Globus pallidus (tissue), 1 donor: ENCODE measurements around the gene OXA1L.
"Not testable (repeated sequence)": the region's sequence is repeated elsewhere in the genome, so short reads cannot be mapped to it uniquely, and the experiment has no call there.

ENCODE experiments used
- DNase-seq: peaks from one replicate; pipeline ENCODE4 v3.0.0-alpha.2; 2015; ENCODE audit warnings: low spot score

OXA1L gene

DNA sequence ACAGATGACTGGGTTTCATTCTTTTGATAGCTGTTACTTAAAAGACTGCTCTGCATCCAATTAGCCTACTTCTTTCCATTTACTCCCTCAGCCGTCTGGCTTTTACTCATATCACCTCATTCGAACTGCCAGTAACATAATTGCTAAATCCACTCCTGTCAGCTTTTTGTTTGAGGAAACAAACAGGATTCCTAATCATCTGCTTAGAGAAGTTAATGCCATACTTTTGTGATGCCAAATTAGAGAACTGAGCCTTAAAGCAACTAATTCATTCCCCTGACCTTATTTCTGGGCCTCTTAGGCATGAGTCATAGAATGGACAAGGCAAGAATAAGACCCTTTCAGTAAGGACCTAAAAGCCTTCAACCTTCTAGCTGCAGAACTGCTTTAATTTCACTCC lies 2.9 kb downstream of the OXA1L start:
- no peak for DNase-seq

DNA sequence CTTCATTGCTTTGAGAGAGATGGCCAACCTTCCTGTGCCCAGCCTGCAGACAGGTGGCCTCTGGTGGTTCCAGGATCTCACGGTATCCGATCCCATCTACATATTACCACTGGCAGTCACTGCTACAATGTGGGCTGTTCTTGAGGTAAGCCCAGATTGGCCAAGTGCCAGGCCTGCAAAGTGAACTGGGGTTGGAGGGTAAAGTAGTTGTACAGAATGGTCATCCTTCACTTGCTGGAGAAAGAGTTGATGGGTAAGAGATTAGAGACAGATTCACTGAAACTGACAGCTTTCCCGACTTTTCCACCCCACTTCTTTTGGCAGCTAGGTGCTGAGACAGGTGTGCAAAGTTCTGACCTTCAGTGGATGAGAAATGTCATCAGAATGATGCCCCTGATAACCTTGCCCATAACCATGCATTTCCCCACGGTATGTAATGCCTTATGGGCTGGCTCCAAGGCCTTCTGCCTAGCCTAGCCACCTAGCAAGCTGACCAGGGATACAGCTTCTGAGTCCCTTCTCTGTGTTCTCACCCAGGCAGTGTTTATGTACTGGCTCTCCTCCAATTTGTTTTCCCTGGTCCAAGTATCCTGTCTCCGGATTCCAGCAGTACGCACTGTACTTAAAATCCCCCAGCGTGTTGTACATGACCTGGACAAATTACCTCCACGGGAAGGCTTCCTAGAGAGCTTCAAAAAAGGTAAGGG lies 4.1 kb downstream of the OXA1L start:
- no peak for DNase-seq

DNA sequence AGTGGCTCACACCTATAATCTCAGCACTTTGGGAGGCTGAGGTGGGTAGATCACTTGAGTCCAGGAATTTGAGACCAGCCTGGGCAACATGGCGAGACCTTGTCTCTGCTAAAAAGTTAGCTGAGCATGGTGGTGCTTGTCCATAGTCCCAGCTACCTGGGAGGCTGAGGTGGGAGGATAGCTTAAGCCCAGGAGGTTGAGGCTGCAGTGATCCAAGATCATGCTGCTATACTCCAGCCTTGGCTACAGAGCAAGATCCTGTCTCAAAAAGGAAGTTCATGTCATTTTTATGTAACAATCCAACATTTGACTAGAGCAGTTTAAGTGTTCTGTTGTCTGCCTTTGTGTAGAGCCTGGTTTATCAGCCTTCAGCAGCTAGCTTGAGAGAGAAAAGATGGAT lies 6.2 kb downstream of the OXA1L start:
- DNase-seq = no peak

DNA sequence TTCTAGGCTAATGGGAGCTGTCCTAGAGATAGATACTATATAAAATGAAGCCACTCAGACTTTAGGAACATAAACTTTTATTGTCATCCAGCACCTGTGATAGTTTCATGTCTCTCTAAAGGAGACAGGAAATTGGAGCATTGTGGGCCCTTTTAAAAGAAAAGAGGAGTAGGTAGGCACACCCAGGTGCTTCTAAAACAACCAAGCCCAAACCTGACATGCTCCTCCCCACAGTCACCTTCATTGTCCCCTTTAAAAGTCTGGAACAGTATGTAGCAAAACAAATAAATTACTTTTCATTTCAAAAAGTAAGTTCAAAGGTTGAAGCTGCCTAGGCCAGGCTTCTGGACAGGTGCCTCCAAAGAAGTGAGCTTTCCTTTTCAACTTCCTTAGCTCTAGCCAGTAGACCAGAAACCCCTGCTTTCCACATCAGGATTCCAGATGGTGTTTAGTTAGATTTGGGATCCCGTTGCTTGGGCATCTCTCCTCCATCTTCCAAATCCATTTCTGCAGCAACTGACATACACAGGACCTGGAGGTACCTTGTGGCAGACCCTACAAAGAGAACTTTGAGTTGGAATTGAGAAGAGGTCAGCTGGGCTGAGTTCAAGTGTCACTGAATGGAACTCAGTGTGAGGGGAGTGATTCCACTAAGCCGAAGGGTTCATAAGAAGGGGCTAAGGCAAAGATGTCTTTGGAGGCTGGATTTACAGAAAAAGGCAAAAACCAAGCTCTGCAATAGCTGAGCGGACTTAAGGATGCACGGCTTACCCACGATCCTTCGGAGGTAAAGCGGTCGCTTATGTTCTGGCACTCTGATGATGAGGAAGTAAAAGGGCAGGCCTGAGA lies 6.9 kb downstream of the OXA1L start:
- no peak for DNase-seq

DNA sequence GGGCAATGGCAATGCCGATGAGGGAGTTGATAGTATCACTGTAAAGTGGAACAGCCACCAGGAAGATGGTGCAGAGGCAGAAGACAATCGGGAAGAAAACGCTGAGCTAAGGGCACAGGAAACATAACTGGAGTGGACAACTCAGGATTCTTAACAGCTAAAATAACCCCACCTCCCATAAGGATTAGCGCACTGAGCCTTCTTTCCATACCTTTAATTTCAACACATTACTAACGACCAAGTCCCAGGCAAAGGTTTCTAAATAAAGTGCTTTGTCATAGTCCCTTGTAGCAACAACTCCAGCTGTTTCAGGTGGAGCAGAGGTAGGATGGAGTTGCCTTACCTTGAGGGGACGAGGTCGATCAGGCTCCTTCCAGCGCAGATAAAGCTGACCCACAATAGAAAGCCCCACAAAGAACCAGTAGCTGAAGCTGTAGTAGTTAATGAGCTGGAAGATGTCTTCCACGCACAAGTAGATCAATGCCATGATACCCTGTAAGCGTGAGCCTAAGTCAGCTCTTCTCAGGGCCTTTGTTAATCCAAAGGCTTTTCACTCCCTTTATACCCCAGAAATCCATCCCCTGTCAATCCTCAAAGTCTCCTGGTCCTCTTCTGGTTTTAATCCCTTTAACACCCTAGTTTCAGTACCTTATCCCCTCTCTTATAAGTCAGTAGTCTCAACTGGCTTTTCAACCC lies 7.7 kb downstream of the OXA1L start:
- DNase-seq = no peak

DNA sequence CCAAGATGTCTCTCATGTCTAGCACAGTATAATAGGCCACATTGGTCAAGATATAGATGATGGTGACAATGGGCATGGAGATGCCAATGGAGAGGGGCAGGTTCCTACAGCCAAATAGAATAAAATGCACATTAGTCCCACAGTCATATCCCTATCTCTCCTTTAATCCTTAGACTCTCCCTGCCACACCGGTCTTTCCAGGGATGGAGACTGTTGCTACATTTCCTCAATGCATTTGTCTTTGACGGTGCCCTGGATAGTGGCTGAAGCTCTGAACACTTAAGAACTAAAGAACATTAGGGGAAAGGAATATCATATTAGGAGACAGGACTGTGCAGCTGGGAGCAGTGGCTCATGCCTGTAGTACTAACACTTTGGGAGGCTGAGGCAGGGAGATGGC lies 9.7 kb downstream of the OXA1L start:
- DNase-seq = no peak

DNA sequence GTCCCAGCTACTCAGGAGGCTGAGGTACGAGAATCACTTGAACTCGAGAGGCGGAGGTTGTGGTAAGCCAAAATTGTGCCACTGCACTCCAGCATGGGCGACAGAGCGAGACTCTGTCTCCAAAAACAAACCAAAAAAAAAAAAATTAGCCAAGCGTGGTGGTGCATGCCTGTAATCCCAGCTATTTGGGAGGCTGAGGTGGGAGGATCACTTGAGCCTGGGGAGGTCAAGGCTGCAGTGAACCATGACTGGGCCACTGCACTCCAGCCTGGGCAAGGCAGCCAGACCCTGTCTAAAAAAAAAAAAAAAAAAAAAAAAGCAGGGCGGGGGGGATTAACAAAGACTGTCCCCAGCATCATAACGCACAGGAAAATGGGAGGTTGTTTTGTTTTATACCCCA lies 10.4 kb downstream of the OXA1L start:
- not testable (repeated sequence) for DNase-seq

DNA sequence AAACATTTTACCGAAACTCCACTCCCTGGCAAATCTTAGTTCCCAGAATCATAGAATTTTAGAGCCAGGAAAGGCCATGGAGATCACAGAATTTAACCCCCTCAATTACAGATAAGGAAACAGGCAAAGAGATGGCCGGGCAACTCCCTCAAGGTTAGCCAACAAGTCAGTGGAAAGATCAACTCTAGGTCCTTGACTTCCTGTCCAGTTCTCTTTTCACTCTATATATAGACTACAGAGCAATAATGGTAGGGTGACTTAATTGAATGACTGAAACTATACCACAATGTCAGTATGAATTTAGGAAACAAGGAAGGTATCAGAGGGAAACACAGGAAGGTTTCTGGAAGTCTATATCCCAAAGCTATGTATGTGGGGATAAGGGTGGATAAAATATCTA lies 11.6 kb downstream of the OXA1L start:
- no peak for DNase-seq

DNA sequence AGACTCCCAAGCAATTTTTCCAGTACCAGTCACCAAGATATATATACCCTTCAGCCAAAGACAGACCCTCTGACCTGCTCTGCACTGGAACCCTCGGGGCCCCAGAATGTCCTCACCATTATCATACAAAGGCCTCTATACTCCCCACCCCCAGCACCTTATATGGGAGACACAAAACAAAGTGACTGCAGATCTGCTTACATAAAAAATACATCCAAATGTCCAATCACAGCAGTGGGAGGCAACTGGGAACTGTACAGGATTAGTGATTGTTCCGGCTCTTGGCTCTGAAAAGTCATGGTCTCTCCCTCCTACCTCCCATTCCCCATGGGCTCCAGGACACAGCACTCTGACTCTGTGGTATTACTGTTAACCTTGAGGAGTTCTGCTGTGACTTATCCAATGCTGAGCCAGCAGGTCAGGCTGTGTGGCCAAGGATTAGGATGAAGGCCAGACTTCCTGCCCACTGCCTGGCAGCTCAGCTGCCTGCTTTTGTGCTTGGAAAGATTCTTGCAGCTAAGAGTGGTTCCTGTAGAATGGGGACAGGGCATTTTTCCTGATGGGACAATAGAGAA lies 13.7 kb downstream of the OXA1L start:
- no peak for DNase-seq

DNA sequence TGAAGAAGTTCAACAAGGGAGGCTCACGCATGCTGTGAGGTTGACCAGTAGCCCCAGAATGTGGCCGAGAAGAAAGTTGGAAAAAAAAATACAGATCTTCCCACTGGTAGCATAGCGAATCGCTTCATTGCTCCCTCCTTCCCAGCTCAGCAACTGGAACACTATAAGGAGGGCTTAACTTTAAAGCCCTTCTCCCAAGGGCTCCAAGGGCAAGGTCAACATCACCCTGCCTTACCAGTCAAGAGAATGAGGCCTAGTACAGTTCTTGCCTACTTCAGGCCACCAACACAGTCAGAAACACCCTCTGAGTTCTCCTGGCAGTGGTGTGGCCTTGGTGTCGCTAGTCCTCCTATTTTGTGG lies 14.4 kb downstream of the OXA1L start:
- no peak for DNase-seq

DNA sequence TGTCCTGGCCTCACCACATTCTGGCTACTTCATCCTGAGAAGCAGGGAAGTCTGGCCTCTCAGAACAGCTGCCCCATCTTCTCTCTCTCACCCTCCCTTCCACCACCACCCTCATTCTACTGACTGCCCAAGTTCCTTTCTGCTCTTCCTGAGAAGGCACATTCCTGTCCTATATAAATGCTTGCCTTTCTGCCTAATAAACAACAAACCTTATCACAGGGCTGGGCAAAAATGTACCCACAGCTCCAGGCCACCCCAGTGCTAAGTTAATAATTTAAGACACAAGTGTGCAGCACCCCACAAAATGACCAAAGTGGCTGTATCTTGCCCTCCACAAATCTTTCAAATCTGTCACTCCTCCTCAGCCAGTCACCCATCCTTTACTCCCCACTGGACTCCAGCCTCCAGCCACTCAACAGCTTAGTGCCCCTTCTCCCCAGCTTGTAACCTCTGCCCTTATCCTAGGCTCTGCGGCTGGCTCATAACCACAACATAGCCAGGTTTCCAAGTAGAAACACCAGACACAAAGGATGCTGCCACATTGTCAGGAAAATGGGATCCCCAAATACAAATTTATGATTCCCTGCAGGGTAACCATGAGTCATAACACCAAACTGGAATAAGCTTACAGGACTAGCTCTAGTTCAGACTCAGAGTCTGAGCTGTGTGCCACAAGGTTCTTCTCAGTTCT lies 15.0 kb downstream of the OXA1L start:
- DNase-seq = no peak

DNA sequence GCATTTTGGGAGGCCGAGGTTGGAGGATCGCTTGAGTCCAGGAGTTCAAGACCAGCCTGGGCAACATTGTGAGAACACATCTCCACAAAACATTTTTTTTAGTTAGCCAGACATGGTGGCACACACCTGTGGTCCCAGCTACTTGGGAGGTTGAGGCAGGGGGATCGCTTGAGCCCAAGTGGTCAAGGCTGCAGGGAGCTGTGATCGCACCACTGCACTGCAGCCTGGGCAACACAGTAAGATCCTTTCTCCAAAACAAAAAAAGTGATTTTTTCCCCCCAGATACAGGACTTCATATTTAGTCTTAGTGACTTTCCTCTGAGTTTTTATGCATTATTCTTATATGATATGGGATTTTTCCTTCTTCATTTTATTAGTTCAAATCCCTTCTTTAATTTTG lies 20.2 kb downstream of the OXA1L start:
- no peak for DNase-seq

DNA sequence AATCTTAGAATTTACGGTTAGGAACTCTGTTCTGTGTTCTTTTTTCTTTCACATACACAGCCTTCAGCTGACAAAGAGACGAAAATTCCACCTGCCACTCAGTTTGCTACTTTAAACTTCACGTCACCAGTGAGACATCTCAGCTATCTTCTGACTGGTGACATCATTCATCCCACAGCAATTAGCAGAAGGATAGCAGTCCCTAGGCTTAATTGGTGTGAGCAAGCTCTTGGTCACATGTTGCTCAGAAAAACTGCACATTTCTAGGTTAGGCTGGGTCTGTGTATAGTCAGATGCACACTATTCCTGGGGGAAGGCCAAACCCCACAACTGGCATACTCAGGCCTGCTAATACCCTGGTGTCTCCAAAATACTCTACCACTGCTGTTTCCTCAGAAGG lies 24.8 kb downstream of the OXA1L start:
- DNase-seq = no peak

DNA sequence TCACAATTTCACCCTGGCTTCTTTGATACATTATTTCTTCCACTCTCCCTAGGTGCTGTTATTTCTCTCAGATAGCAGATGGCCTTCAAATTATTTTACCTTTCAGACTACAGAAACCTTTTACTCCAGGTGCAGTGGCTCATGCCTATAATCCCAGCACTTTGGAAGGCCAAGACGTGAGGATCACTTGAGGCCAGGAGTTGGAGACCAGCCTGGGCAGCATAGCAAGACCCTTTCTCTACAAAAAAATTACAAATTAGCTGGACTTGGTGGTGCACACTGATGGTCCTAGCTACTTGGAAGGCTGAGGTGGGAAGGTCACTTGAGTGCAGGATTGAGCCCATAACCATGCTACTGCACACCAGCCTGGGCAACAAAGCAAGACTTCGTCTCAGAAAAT lies 25.7 kb downstream of the OXA1L start:
- DNase-seq = no peak

DNA sequence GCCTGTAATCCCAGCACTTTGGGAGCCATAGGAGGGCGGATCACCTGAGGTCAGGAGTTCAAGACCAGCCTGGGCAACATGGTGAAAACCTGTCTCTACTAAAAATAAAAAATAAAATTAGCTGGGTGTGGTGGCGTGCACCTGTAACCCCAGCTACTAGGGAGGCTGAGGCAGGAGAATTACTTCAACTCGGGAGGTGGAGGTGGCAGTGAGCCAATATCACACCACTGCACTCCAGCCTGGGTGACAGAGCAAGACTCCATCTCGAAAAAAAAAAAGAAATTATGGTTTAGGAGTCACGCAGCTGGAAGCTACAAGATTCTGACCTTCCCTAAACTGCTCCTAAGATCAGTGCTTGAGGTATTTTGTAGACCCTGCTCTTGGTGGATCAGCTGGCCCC lies 27.1 kb downstream of the OXA1L start:
- DNase-seq = not testable (repeated sequence)

DNA sequence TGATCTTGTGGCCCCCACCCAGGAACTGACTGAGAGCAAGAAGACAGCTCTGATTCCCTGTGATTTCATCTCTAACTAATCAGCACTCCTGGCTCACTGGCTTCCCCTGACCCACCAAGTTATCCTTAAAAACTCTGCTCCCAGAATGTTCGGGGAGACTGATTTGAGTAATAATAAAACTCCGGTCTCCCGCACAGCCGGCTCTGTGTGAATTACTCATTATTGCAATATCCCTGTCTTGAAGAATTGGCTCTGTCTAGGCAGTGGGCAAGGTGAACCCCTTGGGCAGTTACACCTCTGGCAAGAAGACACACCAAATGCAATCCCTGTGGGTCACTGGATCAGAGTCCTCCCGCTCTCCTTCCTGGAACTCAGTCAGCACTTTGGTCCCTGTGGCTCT lies 27.5 kb downstream of the OXA1L start:
- DNase-seq = no peak

DNA sequence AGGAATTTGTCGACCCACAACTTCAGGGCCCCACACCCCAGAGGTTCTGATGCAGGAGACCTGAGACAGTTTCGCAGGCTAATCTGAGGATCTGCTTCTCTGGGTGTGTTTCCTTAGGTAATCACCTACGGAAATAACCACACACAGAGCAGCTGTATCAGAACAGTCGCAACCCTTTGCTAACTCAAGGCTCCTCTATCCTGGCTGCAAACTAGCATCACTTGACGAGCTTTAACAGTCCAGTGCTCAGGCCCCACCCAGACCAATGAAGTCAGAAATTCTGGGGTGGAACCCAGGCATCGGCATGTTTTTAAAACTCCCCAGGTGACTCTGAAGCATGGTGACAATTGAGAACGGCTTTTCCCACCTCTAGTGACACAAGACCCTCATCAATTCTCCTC lies 28.1 kb downstream of the OXA1L start:
- DNase-seq = no peak

DNA sequence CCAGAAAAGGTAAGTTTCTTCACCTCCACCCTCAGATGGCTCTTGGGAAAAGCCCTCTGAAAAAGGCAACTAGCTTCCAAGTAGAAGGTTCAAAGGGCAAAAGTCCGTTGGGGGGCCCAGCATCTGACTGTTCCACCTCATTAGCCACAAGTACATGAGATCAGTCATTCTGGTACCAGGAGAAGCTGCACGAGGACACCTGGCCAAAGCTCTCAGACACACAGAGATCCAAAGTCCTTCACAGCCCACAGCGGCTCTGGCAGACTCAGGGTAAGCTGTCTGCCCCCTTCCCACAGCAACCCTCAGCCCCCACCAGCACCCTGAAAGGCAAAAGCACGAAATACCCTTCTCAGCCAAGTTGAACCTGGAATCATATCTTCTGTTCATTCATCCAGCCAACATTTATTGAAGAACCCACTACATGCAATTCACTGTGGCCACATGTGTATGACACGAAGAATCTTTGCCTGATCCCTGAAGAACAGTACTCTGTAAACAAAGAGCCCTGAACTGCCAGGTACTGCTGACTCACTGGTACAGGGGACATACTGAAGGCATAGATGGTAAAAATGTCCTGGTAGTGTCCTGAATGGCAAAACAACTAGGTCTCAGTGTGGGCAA lies 29.7 kb downstream of the OXA1L start:
- DNase-seq = no peak

DNA sequence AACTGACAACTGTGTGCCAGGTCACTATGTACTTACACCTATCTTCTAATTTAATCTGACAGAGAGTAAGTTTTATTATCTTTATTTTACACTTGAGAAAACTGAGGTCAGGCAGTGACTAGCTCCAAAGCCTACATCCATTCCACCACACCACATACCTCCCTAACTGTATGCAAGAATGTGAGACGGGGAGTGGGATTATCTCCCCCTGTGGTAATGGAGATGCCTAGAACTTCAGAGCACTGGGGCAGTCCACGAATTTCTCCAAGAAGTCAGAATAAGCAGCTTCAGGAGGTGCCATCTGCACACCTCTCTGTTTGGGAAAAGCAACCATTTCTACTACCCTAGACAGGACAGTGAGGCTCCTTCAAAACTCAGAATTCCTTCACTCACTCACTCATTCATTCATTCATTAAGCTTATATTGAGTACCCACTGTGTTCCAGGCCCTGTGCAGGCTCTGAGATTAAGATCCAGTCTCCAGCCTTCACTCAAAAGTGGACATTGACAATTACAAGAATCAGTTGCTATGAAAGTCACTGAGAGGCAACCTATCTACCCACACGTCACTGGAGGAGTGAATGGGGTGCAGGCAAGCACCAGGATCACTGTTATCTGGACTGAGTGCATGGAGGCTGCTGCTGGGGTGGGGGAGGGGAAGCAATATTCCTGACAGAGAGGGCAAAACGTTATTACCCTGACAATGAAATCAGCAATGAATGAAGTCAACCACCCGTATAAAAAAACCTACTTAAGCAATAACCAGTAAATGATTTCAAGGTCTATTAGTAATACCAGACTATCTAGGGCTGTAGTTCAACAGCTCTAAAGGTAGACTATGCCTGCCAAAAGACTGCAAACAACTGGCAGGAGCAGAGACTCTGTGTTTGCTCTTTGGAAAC lies 30.8 kb downstream of the OXA1L start:
- DNase-seq = no peak

DNA sequence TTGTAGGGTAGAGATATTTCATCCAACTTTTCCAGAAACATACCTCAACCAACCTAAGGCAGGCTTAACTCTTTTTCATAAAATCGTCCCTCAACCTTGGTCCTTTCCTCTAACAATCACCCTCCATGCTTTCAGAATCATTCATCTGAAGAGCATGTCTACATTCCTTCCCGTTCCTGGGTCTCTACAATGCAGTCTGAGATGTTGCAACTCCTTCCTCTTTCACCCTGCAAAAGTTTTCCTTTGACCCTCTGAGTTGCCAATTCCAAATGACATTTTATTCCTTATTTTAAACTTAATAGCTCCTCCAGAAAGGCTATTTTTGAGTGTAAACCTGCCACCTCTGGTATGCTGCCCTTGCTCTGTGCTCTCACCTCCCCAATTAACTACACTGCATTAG lies 32.0 kb downstream of the OXA1L start:
- DNase-seq = no peak

DNA sequence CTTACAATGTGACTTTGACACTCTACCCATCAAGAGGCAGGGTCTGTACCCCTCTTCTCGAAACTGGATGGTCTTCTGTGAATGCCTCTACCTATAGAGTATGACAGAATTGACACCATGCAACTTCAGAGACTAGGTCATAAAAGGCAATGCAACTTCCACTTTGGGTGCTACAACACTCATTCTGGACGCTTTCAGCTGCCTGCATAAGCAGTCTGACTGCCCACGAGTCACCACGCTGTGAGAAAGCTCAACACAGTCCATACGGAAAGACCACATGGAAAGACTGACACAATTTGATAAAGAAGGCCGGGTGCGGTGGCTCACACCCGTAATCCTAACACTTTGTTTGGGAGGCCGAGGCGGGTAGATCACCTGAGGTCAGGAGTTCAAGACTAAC lies 33.9 kb downstream of the OXA1L start:
- no peak for DNase-seq
